ENCODE measurements around the gene TYW1.
"Not testable (repeated sequence)": the region's sequence is repeated elsewhere in the genome, so short reads cannot be mapped to it uniquely, and the experiment has no call there.

TYW1 gene

DNA sequence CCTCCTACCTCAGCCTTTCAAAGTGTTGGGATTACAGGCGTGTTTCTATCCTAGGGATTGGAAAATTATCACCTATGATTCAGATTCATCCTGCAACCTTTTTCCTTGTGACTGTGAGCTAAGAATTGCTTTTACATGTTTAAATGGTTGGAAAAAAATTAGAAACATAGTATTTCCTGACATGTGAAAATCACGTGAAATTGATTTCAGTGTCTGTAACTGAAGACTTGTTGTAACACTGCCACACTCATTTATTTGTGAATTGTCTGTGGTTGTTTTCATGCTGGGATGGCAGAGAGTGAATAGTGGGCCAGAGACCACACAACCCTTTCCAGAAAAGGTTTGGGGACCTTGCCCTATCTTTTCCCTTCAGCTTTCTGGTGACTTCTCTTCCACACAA lies 273.3 kb downstream of the TYW1 start:
- H3K4me1 ChIP-seq (ENCODE audit: insufficient read depth, low read length); H3K27ac ChIP-seq (ENCODE audit: low read depth, low read length); H3K4me3 ChIP-seq (ENCODE audit: low read length); H3K9me3 ChIP-seq (ENCODE audit: insufficient read depth, low read depth, low read length); H3K36me3 ChIP-seq (ENCODE audit: insufficient read depth, low read length); H3K9ac ChIP-seq (ENCODE audit: low read depth, low read length); H3K27me3 ChIP-seq (ENCODE audit: insufficient read depth, low read length): not testable (repeated sequence)
- WGBS, result 98% methylated on average over 2 of the region's 2 CpGs
